Activated gamma-delta T cell treated with anti-CD3 and anti-CD28 coated beads, Interleukin-2, amount 50 U/mL, for 16 hours (primary cell): ENCODE data around the gene RELL2.

Experiments
- DNase-seq: peaks from one replicate; pipeline ENCODE4 v3.0.0-alpha.2; 2020; ENCODE audit warnings: low read depth

Gene RELL2

DNA sequence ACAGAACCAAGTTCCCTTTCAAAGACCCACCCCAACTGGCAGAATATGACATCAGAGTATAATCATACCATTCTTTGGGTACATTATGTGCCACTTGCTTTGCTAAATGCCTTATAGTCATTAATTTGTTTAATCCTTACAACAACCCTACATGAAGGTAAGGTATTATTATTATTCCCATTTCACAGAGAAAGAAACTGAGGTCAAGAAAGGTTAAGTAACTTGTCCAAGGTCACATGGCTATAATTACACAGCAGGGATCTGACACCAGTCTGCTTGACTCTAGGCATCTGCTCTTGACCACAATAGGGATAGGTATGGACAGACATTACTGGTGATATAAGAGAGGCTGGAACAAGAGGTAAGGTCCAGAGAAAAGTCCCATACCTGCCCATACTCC is 13.2 kb downstream of the RELL2 start:
- DNase-seq: no peak

GRCh38 chr5:141650851-141651727 is 14.3 kb downstream of the RELL2 start, which contains the start of gene FCHSD1:
TSS of gene FCHSD1 (minus strand) at chr5:141651418. CDS start at chr5:141651368, 50 bp downstream.
- peak; percentile 70 for DNase-seq

DNA sequence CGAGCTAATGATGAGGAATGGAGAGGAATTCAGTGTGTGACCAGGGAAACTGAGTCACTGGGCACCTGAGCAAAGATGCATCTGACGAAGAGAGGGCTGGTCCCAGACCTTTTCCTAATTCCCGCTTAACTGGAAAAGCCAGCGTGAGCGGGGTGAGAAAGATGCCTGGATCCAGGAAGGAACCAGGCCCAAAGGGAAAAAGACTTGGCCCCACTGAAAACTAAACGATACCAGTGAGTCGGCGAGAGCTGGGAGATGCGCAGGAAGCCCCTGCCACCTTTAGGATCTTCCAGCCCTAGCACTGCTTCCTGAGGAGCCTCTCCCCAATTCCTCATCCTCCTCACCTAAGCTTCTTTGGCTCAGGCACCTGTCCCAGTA is 14.9 kb downstream of the RELL2 start:
- DNase-seq: no peak

DNA sequence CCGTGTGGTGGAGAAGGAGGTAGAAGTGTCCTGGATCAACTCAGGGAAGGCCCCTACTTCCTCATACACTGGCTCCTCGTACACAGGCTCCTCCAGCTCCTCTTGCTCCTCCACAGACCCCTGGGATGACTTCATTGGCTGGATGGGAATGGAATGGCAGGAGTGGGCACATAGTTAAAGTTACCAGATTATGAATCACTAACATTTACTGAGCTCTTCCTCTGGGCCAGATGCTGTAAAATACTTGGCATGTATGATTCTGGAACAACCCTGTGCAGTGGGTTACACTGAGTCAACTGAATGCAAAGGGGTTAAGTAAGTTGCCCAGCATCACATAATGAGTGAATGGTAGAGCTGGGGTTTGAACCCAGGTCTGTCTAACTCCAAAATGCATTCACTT is 17.5 kb downstream of the RELL2 start:
- no peak for DNase-seq

DNA sequence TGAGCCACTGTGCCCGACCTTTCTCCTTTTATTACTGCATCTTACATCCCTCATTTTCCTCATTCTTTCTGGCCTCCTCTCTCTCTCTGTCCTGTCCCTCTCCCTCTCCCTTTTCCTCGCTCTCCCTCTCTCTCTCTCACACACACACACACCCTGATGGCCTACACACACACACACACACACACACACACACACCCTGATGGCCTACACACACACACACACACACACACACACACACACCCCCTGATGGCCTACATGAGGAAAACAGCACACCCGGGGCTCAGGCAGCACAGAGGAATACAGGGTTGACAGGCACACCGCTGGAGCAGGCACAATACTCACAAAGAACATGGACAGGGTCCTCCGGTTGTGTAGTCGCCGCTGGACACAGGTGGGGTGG is 18.2 kb downstream of the RELL2 start:
- DNase-seq: no peak

DNA sequence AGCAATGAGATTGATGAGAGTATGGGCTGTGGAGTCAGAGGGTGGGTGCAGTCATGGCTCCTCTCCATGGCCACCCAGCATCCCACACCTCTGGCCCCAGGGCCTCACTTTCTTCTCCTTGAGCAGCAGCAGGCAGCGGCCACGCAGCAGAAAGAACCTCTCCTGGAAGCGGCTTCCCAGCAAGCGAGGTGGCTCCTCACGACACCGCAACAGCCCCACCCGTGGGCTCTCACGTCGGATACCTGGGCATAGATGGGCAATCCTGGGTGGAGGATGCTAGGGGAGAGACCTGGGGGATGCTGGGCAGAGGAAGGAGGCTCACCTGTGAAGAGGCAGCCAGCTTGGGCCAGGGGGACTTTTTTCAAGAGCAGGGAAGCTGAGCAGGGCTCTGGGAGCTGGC is 19.6 kb downstream of the RELL2 start:
- DNase-seq: no peak

DNA sequence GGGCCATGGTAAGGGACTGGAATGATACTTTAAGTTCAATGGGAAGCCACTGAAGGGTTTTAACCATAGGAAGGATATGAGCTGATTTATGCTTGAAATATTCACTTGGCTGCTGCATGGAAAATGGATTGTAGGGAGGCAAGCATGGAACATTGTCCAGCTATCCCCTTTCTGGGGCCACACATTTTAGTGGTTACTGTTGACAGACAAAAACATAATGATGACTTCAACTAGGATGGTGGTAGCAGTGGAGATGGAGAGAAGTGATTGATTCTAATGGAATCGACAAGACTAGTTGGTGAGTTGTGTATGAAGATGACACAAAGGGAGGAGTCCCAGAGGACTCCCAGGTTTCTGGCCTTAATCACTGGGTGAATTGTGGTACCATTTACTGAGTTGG is 20.6 kb downstream of the RELL2 start:
- no peak for DNase-seq

GRCh38 chr5:141657937-141658545 is 21.2 kb downstream of the RELL2 start:
- DNase-seq: no peak

GRCh38 chr5:141662028-141662427 is 25.2 kb downstream of the RELL2 start:
- no peak for DNase-seq

GRCh38 chr5:141663506-141663905 is 26.7 kb downstream of the RELL2 start:
- DNase-seq: no peak

DNA sequence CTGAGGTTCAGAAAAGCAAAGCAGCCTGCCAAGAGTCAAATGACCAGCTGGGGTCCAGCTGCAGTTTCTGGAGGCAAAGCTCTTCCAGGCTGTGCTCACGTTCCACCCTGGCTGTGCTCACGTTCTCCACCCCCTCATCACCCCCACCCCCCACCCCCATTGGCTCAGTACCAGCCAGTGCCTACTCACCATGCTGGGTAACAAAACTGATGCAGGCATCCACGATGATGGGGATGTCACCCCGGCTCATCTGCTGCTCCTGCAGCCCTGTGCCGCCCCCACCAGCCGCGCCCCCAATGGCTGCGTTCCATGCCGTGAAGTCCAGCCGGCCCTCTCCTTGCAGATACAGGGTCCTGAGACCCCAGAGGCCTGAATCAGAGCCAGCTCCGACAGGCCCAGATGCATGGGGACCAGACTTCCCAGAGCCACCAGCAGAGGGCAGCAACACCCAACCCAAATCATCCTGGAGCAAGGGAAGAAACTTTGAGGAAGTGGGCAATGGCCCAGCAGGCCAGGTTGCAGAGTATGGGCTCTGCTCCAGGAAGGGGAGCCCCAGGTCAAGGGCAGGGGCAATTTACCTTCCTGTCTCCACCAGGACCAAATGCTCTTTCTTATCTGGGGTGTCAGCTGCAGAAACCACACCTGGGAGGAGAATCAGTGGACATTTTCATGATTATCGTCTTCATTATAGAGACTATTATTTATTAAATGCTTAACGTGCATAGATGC is 28.1 kb downstream of the RELL2 start:
- peak; percentile 61 for DNase-seq

GRCh38 chr5:141665995-141666940 is 29.5 kb downstream of the RELL2 start:
- DNase-seq: no peak

DNA sequence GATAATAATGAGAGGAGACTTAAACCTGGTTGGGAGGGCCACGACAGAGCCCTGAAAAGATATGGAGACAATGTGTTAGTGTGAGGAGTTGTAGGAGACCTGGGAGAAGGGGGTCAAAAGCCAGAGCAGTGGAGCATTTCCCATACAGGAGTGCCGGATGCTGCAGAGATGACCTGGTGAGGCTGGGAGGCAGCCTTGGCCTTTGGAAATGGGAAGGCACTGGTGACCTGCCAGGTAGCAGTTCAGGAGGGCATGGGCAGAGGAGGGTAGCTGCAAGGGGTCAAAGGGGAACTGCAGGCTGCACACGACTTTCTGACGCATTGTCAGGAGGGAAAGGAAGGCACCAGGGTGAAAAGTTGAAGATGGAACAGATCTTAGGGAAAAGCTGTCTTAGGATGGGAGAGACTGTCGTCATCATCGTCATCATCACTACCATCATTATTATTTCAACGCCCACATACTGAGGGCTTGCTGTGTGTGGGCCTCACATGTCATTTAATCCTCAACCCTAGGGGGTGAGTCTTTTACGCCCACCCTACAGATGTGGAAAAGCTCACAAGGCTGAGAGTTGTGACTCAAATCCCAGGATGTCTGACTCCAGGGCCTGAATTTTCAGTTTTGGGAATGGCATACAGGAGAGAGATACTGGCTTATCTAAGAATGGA is 31.9 kb downstream of the RELL2 start:
- no peak for DNase-seq

- DNase-seq: no peak
Measured at GRCh38 chr5:141669520-141669919, 32.7 kb downstream of the RELL2 start.

GRCh38 chr5:141672071-141672840 is 35.5 kb downstream of the RELL2 start:
- DNase-seq: no peak

GRCh38 chr5:141672841-141673813 is 36.3 kb downstream of the RELL2 start:
- DNase-seq: no peak

DNA sequence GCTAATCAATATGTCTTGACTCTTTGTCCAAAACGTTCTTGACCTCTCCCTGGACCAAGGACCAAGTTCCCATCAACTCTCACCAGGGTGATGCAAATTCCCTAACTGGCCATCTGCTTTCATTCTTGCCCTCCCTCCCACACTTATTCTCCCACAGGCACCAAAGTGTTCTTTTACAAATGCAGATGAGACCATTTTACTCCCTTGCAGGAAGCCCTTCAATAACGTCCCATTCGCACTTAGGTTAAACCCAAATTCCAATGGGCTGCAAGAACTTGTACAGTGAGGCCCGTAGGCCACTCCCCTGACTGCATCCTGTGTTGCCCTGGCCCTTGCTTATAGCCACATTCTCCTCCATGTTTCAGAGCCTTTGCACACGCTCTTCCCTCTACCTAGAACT is 38.0 kb downstream of the RELL2 start:
- no peak for DNase-seq

DNA sequence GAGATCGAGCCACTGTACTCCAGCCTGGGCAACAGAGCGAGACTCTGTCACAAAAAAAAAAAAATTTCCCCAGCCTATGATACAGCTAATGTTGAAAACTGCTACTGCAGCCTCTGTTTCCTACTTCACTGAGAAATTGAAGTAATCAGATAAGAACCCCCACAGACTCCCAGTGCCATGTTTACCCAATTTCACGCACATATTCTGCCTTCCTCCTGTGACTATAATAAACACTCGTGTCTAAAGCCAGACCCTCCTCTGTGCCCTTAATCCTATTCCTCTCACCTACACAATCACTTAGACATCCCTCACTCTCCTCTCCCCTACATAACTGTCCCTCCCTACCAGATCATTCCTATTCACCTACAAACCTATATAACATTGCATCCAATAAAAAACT is 38.9 kb downstream of the RELL2 start:
- DNase-seq: no peak

- DNase-seq: no peak
Measured at GRCh38 chr5:141677415-141677814, 40.6 kb downstream of the RELL2 start.
